ENCODE results near the gene INSRR. TPM values are rescaled to one million over a fixed set of nuclear protein-coding genes. Genes with fewer than 3 reads are reported as not detected.

The INSRR gene
- total RNA-seq, 1 experiment from 2014 or later = not detected

GRCh38 chr1:156853761-156854160 lies 5.2 kb downstream of the INSRR start:
- CTCF ChIA-PET = no interaction called here
- no peak overlapping the region for H3K4me3 ChIP-seq (ENCODE audit: low read length)
- no TSS peak for BruUV-seq (replicated peaks)
- ATAC-seq (no peak), DNase-seq (no peak)
- no peaks in the 10 kb centered on the region for H3K9me3 ChIP-seq (ENCODE audit: low read length)
- peaks cover 16% of the 10 kb centered on the region for H3K27me3 ChIP-seq (ENCODE audit: low read length)
- POLR2A ChIA-PET (ENCODE audit: unreplicated experiment) = no interaction called here
- no peaks in the 10 kb centered on the region for H3F3A ChIP-seq (ENCODE audit: low read length, unreplicated experiment)
- no peak overlapping the region for H2AFZ ChIP-seq (ENCODE audit: low read length)
- 0 out of 2 replicates have a peak, but pooled peaks cover 5% of the 10 kb centered on the region for H3K4me1 ChIP-seq (ENCODE audit: insufficient read depth, low read length)
- H3K36me3 ChIP-seq (ENCODE audit: low read depth, low read length) = no peaks in the 10 kb centered on the region
- no peaks in the 10 kb centered on the region for H4K20me1 ChIP-seq (ENCODE audit: low read length)
- intact Hi-C loops (cut with micrococcal nuclease) = no loop called here
- TF ChIP-seq EZH2phosphoT487 (IDR thresholded peaks at IDR 0.05; ENCODE audit: borderline replicate concordance, low read length) = no peak
- no peak for TF ChIP-seq EZH2 (IDR thresholded peaks at IDR 0.05; ENCODE audit: low read length, unreplicated experiment)
- TF ChIP-seq CTCF (conservative IDR thresholded peaks at IDR 0.05; ENCODE audit: low read depth, low read length) = no peak
- H3K9me2 ChIP-seq (replicated peaks; ENCODE audit: low read length) = no peaks in the 10 kb centered on the region
- H3K9ac ChIP-seq (ENCODE audit: low read length) = no peak overlapping the region
- no peak overlapping the region for H3K27ac ChIP-seq (ENCODE audit: low read length)
- no peak overlapping the region for H3K4me2 ChIP-seq (ENCODE audit: low read length)
- H3K79me2 ChIP-seq (ENCODE audit: low read length) = no peaks in the 10 kb centered on the region

- no peaks in the 10 kb centered on the region for H3F3A ChIP-seq (ENCODE audit: low read length, unreplicated experiment)
- DNase-seq = peak; percentile 39
Measured at GRCh38 chr1:156852418-156852874, 6.5 kb downstream of the INSRR start.

More at GRCh38 chr1:156852418-156852874, 6.5 kb downstream of the INSRR start:
- no TSS peak for BruUV-seq (replicated peaks)
- ATAC-seq = peak; percentile 55
- POLR2A ChIA-PET (ENCODE audit: unreplicated experiment) = no interaction called here
- Histone ChIP-seq H4K20me1 (ENCODE audit: low read length) (no peaks in the 10 kb centered on the region), H3K9me2 (replicated peaks; ENCODE audit: low read length) (no peaks in the 10 kb centered on the region), H3K9me3 (ENCODE audit: low read length) (no peaks in the 10 kb centered on the region), H3K36me3 (ENCODE audit: low read depth, low read length) (no peaks in the 10 kb centered on the region), H3K79me2 (ENCODE audit: low read length) (no peaks in the 10 kb centered on the region), H3K9ac (ENCODE audit: low read length) (no peak overlapping the region), H3K4me1 (ENCODE audit: insufficient read depth, low read length) (0 out of 2 replicates have a peak, but pooled peaks cover 5% of the 10 kb centered on the region), H3K27ac (ENCODE audit: low read length) (no peak overlapping the region), H2AFZ (ENCODE audit: low read length) (no peak overlapping the region), H3K4me3 (ENCODE audit: low read length) (no peak overlapping the region), H3K27me3 (ENCODE audit: low read length) (peaks cover 2% of the 10 kb centered on the region; the same call in 1 of the 2 replicates), H3K4me2 (ENCODE audit: low read length) (no peak overlapping the region)
- CTCF ChIA-PET = interaction anchor here (0.6 kb wide), 1 partner anchor 15 kb away, joined by 3 read pairs; no protein-coding TSS in a partner anchor
- intact Hi-C loops (cut with micrococcal nuclease) = no loop called here
- TF ChIP-seq EZH2 (IDR thresholded peaks at IDR 0.05; ENCODE audit: low read length, unreplicated experiment) (no peak), EZH2phosphoT487 (IDR thresholded peaks at IDR 0.05; ENCODE audit: borderline replicate concordance, low read length) (no peak), CTCF (conservative IDR thresholded peaks at IDR 0.05; ENCODE audit: low read depth, low read length) (no peak)

Measured in PC-3 (cell line).